IMR-90 (cell line): ENCODE data around the gene INHBE. TPM values are rescaled to one million over a fixed set of nuclear protein-coding genes. Genes with fewer than 3 reads are reported as not detected.

ENCODE experiments used
- ATAC-seq: fragments of 200-7000 bp; cut with Tn5 transposase; 2 replicates; pipeline ENCODE4 v1.9.1; 2020; ENCODE audit warnings: low read depth, mild to moderate bottlenecking, moderate library complexity
- BruUV-seq: library from RNA; stranded (reverse); fragments of 400-500 nt; replicated peaks from 2 replicates; lab custom pipeline; 2021; lab: Mats Ljungman, UMichigan
- CTCF ChIA-PET: fragments of 300-600 bp; formaldehyde crosslinking; extraction: SDS; loops from one replicate; lab custom pipeline; 2021; ENCODE audit warnings: antibody characterized with exemption; lab: Yijun Ruan, JAX
- POLR2A ChIA-PET: fragments of 300-600 bp; sonication (Branson Sonifier 250); formaldehyde crosslinking; loops from one replicate; lab custom pipeline; 2022; ENCODE audit warnings: antibody characterized with exemption; ENCODE audit not compliant: unreplicated experiment; lab: Charles Lee
- DNase-seq: peaks from one replicate; pipeline ENCODE4 v3.0.0; 2013
- H2AFZ ChIP-seq: replicated peaks from 2 replicates; pipeline ENCODE3; 2013; ENCODE audit warnings: low read length, mild to moderate bottlenecking; ENCODE audit not compliant: poor library complexity
- H2AK5ac ChIP-seq: 2 replicates; pipeline ENCODE4 v1.6.1; 2013; ENCODE audit warnings: low read depth, low read length, inconsistent platforms
- H2AK9ac ChIP-seq: replicated peaks from 2 replicates; pipeline ENCODE3; 2013; ENCODE audit warnings: mild to moderate bottlenecking, low read depth, low read length, moderate library complexity; ENCODE audit not compliant: poor library complexity
- H2BK120ac ChIP-seq: 2 replicates; pipeline ENCODE4 v1.6.1; 2013; ENCODE audit warnings: low read depth, low read length, inconsistent platforms
- H2BK15ac ChIP-seq: 3 replicates; pipeline ENCODE4 v1.6.1; 2013; ENCODE audit warnings: low read depth, low read length, inconsistent platforms
- H2BK20ac ChIP-seq: 2 replicates; pipeline ENCODE4 v1.6.1; 2013; ENCODE audit warnings: low read depth, mild to moderate bottlenecking, inconsistent platforms, low read length, moderate library complexity
- H2BK5ac ChIP-seq: 2 replicates; pipeline ENCODE4 v1.6.1; 2013; ENCODE audit warnings: mild to moderate bottlenecking, low read depth, low read length, inconsistent platforms; ENCODE audit not compliant: poor library complexity, severe bottlenecking
- H3K14ac ChIP-seq: replicated peaks from 2 replicates; pipeline ENCODE4 v1.6.1; 2013; ENCODE audit warnings: low read depth, low read length, inconsistent platforms
- H3K18ac ChIP-seq: 2 replicates; pipeline ENCODE4 v1.6.1; 2013; ENCODE audit warnings: low read depth, low read length, control low read depth
- H3K23ac ChIP-seq: 2 replicates; pipeline ENCODE4 v1.6.1; 2013; ENCODE audit warnings: low read depth, low read length, inconsistent platforms
- H3K27ac ChIP-seq: 2 replicates; pipeline ENCODE4 v1.5.1; 2013; ENCODE audit warnings: mild to moderate bottlenecking, control low read depth, low read length; ENCODE audit not compliant: insufficient read depth
- H3K27me3 ChIP-seq: 2 replicates; pipeline ENCODE4 v1.6.1; 2013; ENCODE audit warnings: low read length; ENCODE audit not compliant: control insufficient read depth, insufficient read depth
- H3K36me3 ChIP-seq: 2 replicates; pipeline ENCODE4 v1.6.1; 2013; ENCODE audit warnings: low read length, mixed read lengths; ENCODE audit not compliant: control insufficient read depth, insufficient read depth
- H3K4ac ChIP-seq: 2 replicates; pipeline ENCODE4 v1.6.1; 2013; ENCODE audit warnings: low read depth, low read length, inconsistent platforms
- H3K4me1 ChIP-seq: 2 replicates; pipeline ENCODE4 v1.6.1; 2013; ENCODE audit warnings: low read length, mixed read lengths; ENCODE audit not compliant: control insufficient read depth, insufficient read depth
- H3K4me2 ChIP-seq: 2 replicates; pipeline ENCODE4 v1.6.1; 2013; ENCODE audit warnings: low read depth, mild to moderate bottlenecking, control low read depth, low read length, moderate library complexity
- H3K4me3 ChIP-seq: 2 replicates; pipeline ENCODE4 v1.5.1; 2013; ENCODE audit warnings: low read depth, mild to moderate bottlenecking, control low read depth, low read length, moderate library complexity; ENCODE audit not compliant: insufficient read depth
- H3K56ac ChIP-seq: 2 replicates; pipeline ENCODE4 v1.6.1; 2013; ENCODE audit warnings: low read length, inconsistent platforms; ENCODE audit not compliant: insufficient read depth; ENCODE audit errors: extremely low read depth
- H3K79me1 ChIP-seq, 2 experiments: 2 replicates each; pipeline ENCODE4 v1.6.1; 2013; ENCODE audit warnings: low read length in 2 of 2, inconsistent platforms in 1 of 2, low read depth in 1 of 2
- H3K9ac ChIP-seq: 2 replicates; pipeline ENCODE4 v1.6.1; 2013; ENCODE audit warnings: low read depth, low read length, control low read depth
- H3K9me1 ChIP-seq: 2 replicates; pipeline ENCODE4 v1.6.1; 2013; ENCODE audit warnings: low read length, inconsistent platforms; ENCODE audit not compliant: insufficient read depth
- H3K9me3 ChIP-seq: 2 replicates; pipeline ENCODE4 v1.6.1; 2013; ENCODE audit warnings: low read length; ENCODE audit not compliant: control insufficient read depth, insufficient read depth
- H4K20me1 ChIP-seq: 2 replicates; pipeline ENCODE4 v1.6.1; 2013; ENCODE audit warnings: low read length, inconsistent platforms; ENCODE audit not compliant: insufficient read depth
- H4K5ac ChIP-seq: 2 replicates; pipeline ENCODE4 v1.6.1; 2013; ENCODE audit warnings: mild to moderate bottlenecking, low read depth, low read length, control low read depth
- H4K8ac ChIP-seq, 2 experiments: 2 replicates each; pipeline ENCODE4 v1.6.1; 2013; ENCODE audit warnings: low read depth in 2 of 2, low read length in 2 of 2, control low read depth in 1 of 2, inconsistent platforms in 1 of 2
- H4K91ac ChIP-seq: 2 replicates; pipeline ENCODE4 v1.6.1; 2013; ENCODE audit warnings: low read depth, low read length, inconsistent platforms; ENCODE audit not compliant: insufficient read depth
- ELK1 ChIP-seq: fragments of 150-350 bp; IDR thresholded peaks from 2 replicates; pipeline ENCODE4 v1.6.1; 2016; ENCODE audit warnings: low read depth, mild to moderate bottlenecking, low read length, moderate library complexity, borderline replicate concordance
- MAFK ChIP-seq: IDR thresholded peaks from 2 replicates; pipeline ENCODE4 v1.6.1; 2012; ENCODE audit warnings: low read depth, low read length, improper control_type of control experiment
- RFX5 ChIP-seq: IDR thresholded peaks from 2 replicates; pipeline ENCODE4 v1.8.0; 2012; ENCODE audit warnings: low read depth, mild to moderate bottlenecking, low read length, moderate library complexity
- USF2 ChIP-seq: fragments of 150-350 bp; IDR thresholded peaks from 2 replicates; pipeline ENCODE4 v1.6.1; 2017; ENCODE audit warnings: mild to moderate bottlenecking, antibody characterized with exemption, low read length, low read depth
- WGBS, 2 experiments: methylation state at CpG; one replicate each; pipeline versions ENCODE4 v1.1.5 to v1.1.7; 2013; ENCODE audit warnings: missing lambda C conversion rate in 2 of 2; ENCODE audit not compliant: insufficient read length in 1 of 2; ENCODE audit errors: extremely low coverage in 2 of 2; 5-methylcytosine and 5-hydroxymethylcytosine counted together
- dilution Hi-C: fragments of 300-500 bp; cut with HindIII; formaldehyde crosslinking; loops from one replicate; pipeline ENCODE4 v1.14.3; 2018; ENCODE audit warnings: low sequenced_read_pairs; ENCODE audit not compliant: unreplicated experiment
- in situ Hi-C: fragments of 300-500 bp; cut with MboI; formaldehyde crosslinking; loops from 3 replicates; pipeline ENCODE4 v1.14.3; 2019; ENCODE audit warnings: low sequenced_read_pairs, inconsistent platforms, mixed read lengths
- intact Hi-C: fragments of 100-400 bp; cut with micrococcal nuclease; formaldehyde crosslinking; loops from 2 replicates; pipeline ENCODE4 v1.10.0; 2022
- polyA plus RNA-seq, 3 experiments: library from polyadenylated mRNA; depleted of rRNA; stranded (reverse); fragments of >200 nt; gene quantifications; 2 replicates each; pipeline ENCODE4 v1.2.3, GENCODE V29; 2012; ENCODE audit warnings: low replicate concordance in 1 of 3
- total RNA-seq: library from RNA; depleted of rRNA; stranded (reverse); fragments of >200 nt; gene quantifications from 2 replicates; pipeline ENCODE4 v1.2.3, GENCODE V29; 2012

INHBE gene
- total and polyA plus RNA-seq, 2 of the 4 experiments (the other 2 are of a cell fraction): 0.90 to 1.7 TPM

- TF ChIP-seq USF2: no peak
- no peak for TF ChIP-seq MAFK
These were observed 33.5 kb downstream of the INHBE start (continued) for GRCh38 chr12:57488402-57489156.

- Histone ChIP-seq H3K56ac (no peak overlapping the region; the same call in 1 of the 2 replicates), H3K9me1 (peaks cover 15% of the 10 kb centered on the region), H2AK9ac (peak overlapping the region; percentile 96), H3K14ac (peak overlapping the region; percentile 95), H2BK20ac (no peak overlapping the region), H3K9ac (peak overlapping the region; percentile 99), H3K9me3 (no peaks in the 10 kb centered on the region), H3K27me3 (no peaks in the 10 kb centered on the region), H3K4me3 (peak overlapping the region; percentile 89), H4K8ac (no peak overlapping the region; a peak in 1 of 4 replicates), H3K4ac (no peak overlapping the region), H4K91ac (no peak overlapping the region), H3K4me1 (peaks cover 6% of the 10 kb centered on the region), H3K4me2 (peak overlapping the region; percentile 88), H3K23ac (peak overlapping the region; percentile 99), H3K27ac (peak overlapping the region; percentile 14; the same call in 1 of the 2 replicates), H2BK120ac (no peak overlapping the region), H2AFZ (peak overlapping the region; percentile 43), H2BK15ac (no peak overlapping the region), H3K79me1 (peaks cover 33 to 51% of the 10 kb centered on the region in 2 experiments), H3K36me3 (peaks cover 31% of the 10 kb centered on the region), H2BK5ac (no peak overlapping the region), H2AK5ac (peak overlapping the region; percentile 93), H4K5ac (no peak overlapping the region), H4K20me1 (peaks cover 23% of the 10 kb centered on the region; the same call in 1 of the 2 replicates), H3K18ac (no peak overlapping the region)
- no TSS peak for BruUV-seq
- 83% methylated on average over 1 of the region's 5 CpGs; no CpG with 5 or more reads in 1 of the 2 experiments for WGBS, 2 experiments
- DNase-seq (peak; percentile 55), ATAC-seq (no peak)
- dilution Hi-C loops: no loop called here
- POLR2A ChIA-PET: no interaction called here
- CTCF ChIA-PET: no interaction called here
- TF ChIP-seq RFX5 (0 out of 2 replicates have a peak, but pooled peaks have one; percentile 64), ELK1 (no peak)
- in situ Hi-C loops: no loop called here
- intact Hi-C loops: no loop called here
These were observed 34.1 kb downstream of the INHBE start for GRCh38 chr12:57489157-57489641.
